GM19438 (cell line): ENCODE measurements around the gene ASPG.

Source experiments
- ATAC-seq: cut with Tn5 transposase; IDR thresholded peaks from one replicate; pipeline ENCODE4 v1.9.1; 2021; ENCODE audit warnings: low read depth; ENCODE audit not compliant: unreplicated experiment

The ASPG gene

DNA sequence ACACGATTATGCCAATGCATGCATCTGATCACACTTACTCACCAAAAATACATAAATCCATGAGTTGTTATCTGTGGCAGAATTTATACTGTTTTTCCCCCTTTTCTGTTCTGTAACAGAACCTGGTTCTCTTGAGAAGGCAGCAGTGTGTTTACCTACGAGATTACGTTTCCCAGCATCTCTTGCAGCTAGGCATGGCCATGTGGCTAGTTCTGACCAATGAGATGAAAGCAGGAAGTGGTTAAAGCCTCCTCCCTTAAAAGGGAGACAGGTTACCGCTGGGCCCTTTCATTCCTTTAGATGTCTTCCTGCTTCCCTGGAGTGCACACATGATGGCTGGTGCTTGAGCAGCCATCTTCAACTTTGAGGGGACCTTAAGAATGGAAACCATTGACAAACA is 11.7 kb upstream of the ASPG start:
- ATAC-seq, result no peak

DNA sequence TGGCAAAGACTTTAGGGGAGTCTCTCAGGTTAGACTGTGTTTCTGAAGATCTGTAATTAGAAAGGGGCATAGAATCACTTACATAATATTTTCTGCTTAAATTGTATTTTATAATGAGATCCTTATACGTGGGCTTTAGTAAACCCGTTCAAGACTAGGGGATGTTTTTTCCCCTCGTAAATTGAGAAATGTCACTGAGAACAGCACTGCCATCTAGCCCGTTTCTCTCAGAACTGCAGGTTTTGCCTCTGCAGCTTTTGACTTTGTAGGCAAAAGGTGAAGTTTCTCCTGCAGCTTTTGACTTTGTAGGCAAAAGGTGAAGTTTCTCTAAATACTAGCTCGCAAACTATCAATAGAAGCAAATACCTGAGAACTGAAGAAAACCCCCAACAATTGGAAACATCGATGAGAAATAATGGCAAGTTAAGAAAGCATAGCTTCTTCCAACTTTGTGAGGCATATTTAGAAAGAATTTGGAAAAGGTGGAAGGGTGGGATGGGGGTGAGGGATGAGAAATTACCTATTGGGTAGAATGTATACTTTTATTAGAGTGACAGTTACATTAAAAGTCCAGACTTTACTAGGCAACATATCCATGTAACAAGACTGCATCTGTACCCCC is 9.9 kb upstream of the ASPG start:
- ATAC-seq, result no peak

DNA sequence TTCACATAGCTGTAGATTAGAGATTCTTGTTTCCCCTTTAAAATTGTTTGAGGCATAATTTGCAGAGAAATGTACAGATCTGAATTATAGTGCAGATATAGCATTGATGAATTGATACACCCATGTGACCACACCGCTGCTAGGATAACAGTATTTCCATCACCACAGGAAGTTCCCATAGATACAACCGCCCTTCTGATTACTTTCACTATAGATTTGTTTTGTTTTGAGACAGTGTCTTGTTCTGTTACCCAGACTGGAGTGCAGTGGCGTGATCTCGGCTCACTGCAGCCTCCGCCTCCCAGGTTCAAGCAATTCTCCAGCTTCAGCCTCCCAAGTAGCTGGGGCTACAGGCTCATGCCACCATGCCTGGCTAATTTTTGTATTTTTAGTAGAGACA is 8.8 kb upstream of the ASPG start:
- no peak for ATAC-seq

- peak; percentile 78 for ATAC-seq
Observed at GRCh38 chr14:104078031-104078455, 7.5 kb upstream of the ASPG start.

DNA sequence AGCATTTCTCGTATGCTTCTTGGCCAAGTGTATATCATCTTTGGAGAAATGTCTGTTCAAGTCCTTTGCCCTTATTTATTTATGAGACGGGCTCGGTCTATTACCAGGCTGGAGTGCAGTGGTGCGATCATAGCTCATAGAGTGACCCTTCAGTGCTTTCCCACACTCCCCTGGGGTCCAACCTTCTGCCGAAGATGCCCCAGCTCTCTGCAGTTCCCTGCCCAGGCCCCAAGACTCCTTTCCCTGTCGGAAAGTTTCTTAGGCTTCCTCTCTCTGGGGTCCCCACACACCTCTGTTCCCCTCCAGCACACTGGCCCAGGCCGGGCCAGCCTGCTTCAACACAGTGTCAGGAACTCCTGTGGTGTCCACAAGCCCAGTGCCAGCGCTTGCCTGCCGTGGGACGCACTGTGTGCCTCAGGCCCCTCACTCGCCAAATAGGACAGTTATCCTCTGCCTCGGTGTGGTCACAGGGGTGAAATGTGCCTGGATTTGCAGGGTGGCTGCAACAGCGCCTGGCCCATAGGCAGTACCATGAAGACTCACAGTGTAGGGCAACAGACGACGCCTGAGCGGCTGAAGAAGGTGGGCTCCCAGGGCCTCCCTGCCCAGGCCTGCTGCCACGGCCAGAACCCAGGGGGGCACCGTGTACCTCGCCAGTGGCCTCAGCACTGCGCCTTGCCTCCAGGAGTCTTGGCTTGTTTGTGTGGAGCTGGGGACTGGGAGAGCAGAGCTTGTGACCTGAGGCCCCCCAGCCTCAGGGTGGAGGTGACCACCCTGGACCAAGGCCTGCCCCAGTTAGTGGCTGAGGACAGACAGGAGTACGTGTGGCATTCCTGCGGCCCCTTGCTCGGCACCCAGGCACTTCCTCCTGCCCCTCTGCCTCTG is 4.9 kb upstream of the ASPG start:
- ATAC-seq, result no peak

GRCh38 chr14:104081261-104081835 is 4.2 kb upstream of the ASPG start:
- no peak for ATAC-seq

- ATAC-seq, result no peak
Observed at GRCh38 chr14:104081951-104082464, 3.5 kb upstream of the ASPG start.

- no peak for ATAC-seq
Observed at GRCh38 chr14:104082807-104083206, 2.7 kb upstream of the ASPG start.

DNA sequence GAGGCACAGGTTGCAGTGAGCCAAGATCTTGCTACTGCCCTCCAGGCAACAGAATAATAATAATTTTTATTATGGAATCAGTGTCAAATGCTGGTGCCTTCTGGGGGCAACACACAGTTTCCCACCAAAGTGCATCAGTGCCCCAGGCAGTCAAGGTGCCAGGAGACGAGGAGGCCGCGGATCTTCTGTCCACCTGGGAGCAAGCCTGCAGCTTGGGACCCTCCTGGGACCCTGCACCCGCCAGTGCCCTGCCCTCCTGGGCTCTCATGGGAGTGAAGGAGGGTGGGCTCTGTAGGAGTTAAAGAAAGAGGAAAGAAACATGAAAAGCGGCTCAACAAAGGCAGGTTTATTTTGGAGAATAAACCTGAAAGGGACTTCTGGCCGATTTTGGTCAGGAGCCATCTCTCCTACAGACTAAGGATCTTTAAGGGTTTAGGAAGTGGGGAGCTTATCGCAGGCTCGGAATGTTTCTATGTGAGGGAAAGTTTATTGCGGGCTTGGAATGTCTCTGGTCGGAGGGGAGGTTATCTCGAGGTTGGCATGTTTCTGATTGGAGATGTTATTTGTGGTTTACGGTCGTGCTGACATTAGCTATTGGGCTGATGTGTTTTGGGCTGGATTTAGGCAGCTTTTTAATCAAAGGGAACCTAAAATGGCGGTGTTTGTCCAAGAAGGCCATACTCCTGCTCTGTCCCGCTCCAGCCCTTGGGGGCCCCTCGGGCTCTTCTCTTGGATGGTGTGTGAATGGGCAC is 1.1 kb upstream of the ASPG start:
- ATAC-seq, result no peak

GRCh38 chr14:104085889-104086201 is 345 bp downstream of the ASPG start:
- ATAC-seq, result no peak

DNA sequence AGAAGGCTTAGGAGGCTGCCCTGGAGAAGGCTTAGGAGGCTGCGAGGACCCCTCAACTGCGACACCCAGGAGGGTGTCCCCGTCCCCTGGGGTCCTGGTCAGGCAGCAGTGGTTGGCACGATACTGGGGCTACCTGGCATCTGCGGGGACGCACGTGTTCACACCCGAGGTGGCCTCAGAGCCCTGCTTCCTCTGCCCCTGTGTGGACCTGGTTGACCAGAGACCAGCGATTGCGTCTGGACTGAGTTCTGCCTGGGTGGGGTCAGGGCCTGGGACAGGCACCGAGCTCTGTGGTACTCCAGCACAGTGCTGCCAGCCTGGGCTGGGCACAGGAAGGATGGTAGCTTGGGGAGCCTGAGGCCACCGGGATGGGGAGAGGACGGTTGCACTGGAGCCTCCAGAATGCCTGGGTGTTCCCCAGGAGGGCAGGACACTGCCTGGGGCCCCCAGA is 735 bp downstream of the ASPG start:
- no peak for ATAC-seq

- no peak for ATAC-seq
Observed at GRCh38 chr14:104086661-104087461, 1.4 kb downstream of the ASPG start.

DNA sequence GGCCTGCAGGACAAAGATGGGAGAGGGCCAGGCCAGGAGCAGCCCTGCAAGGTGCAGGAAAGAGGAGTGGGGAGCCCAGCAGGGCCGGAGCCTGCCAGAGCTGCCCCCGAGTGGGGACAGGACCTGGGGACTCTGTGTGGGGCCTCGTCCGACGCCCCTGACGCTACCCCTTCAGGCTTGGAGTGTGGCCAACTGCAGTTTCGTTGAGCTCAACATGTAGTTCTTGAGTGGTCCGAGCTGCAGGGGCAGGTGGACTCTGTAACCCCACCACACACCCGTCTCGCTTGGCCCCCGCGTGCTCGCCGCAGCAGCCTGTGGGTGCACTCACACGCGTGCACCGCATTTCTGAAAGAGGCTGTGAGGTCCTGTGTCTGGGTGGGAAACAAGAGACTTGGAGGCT is 2.0 kb downstream of the ASPG start:
- ATAC-seq, result no peak

DNA sequence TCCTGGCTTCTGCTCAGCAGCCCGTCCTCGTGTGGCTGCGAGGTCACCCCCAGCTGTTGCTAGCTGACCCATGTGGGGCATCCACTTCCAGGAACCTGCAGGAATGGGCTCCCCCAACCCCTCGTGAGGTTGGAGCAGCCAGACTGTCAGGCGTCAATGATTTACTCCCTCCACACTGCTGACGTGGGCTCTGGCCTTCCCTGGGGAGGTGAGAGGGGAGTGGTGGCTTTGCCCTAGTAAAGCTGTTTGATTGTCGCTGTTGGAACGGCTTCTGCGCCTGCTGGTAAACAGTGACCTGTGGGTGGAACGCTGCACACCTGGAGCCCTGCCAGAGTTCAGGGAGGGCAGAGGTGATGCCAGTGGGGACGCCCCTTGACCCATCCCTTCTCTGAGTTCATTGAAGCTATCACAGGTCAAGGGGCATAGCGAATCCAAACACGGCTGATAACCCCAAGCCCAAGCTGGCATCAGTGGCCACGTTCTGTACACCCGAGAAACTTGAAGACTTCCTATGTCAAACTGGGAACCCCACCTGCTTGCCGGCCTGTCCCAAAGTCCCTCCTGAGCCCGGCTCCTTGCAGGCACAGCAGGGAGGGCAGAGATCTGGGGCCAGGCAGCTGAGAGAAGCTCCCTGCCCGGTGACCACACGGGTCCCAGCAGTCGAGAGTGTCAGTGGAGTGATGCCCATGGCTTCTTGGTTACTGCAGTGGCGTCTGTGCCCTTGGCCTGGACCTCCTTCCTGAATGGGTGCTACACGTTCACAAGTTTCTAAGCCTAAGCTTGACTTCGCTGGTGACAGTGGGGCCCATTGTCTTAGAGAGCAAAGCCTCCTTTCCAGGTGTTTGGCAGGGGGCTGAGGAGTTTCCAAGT is 2.7 kb downstream of the ASPG start:
- no peak for ATAC-seq

DNA sequence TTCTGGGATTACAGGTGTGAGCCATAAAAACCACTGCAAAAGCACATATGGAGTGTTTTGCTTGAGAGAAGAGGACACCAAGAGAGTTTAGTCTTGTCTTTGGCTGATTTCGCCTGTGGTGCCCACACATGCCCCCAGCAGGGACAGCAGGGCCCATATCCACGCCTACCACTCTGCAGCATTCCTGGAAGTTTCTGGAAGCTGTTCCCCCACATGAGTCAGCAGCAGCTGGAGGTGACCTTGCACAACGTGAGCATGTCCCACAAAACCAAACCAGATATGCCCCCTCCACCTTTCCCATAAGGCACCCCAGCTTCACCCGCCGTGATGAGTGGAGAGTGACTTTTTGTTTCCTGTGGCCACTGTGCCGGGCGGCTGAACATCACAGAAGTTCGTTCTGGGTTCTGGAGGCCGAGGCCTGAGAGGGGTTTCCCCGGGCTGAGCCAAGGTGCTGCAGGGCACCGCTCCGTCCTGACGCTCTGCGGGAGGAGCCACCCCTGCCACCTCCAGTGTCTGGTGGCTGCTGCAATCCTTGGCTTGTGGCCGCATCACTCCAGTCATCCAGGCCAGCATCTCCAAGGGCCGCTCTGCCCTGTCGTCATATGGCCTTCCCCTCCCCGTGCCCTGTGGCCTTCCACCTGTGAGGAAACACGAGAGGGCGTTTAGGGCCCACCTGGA is 4.7 kb downstream of the ASPG start:
- ATAC-seq, result no peak

GRCh38 chr14:104091061-104091926 is 5.8 kb downstream of the ASPG start:
- ATAC-seq, result no peak

- no peak for ATAC-seq
Observed at GRCh38 chr14:104091927-104092771, 6.6 kb downstream of the ASPG start.
